HG03139 (cell line): ENCODE results near the gene AMZ1.
"Not testable (repeated sequence)": the region's sequence is repeated elsewhere in the genome, so short reads cannot be mapped to it uniquely, and the experiment has no call there.

Experiments used
- ATAC-seq: cut with Tn5 transposase; IDR thresholded peaks from one replicate; pipeline ENCODE4 v1.9.1; 2021; ENCODE audit not compliant: unreplicated experiment

AMZ1 gene

GRCh38 chr7:2689343-2689847 lies 1.4 kb downstream of the AMZ1 start:
- ATAC-seq: no peak

DNA sequence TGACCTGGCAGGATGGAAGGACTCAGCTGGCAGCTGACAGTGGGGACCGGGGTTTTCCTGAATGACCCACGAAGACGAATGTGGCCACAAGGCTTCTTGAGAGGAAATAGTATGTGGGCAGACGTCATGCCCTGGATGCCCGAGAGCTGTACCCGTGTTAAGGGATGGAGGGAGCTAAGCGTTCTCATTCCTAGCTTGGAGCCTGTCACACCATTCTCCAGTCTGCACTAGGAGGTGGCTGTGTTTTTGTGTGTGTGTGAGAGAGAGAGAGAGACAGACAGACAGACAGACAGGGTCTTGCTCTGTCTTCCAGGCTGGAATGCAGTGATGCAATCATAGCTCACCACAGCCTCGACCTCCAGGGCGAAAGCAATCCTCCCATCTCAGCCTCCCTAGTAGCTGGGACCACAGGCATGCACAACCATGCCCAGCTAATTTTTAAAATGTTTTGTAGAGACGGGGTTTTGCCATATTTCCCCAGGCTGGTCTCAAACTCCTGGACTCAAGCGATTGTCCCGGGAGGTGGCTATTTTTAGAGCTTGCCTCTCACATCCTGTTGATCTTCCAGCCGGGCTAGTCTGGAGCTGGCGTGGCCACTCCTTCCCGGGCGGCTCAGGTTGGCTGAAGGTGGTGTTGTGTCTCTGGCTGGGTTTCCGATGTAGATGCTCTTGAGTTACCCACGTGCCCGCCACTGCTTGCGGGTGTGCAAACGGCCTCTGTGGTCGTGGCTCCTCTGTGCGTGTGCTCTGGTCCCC lies 2.1 kb downstream of the AMZ1 start:
- no peak for ATAC-seq

- no peak for ATAC-seq
These were observed 3.2 kb downstream of the AMZ1 start for GRCh38 chr7:2691011-2691707.

DNA sequence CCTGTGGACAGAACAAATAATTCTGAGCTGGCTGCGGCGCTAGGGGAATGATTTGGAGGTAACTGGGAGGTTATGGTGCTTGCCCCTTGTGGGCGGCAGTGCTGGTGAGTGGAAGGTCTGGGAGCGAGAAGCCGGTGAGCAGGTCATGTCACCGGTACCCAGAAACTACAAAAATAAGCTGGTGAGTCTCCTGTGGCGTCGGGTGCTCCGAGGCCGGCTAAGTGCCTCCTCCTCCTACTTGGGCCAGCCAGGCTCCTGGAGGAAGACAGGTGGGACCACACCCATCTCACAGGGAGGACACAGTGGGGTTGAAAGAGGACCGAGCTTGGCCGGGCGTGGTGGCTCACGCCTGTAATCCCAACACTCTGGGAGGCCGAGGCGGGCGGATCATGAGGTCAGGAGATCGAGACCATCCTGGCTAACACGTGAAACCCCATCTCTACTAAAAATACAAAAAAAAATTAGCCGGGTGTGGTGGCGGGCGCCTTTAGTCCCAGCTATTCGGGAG lies 4.0 kb downstream of the AMZ1 start:
- not testable (repeated sequence) for ATAC-seq

- no peak for ATAC-seq
These were observed 4.5 kb downstream of the AMZ1 start for GRCh38 chr7:2692543-2692942.

DNA sequence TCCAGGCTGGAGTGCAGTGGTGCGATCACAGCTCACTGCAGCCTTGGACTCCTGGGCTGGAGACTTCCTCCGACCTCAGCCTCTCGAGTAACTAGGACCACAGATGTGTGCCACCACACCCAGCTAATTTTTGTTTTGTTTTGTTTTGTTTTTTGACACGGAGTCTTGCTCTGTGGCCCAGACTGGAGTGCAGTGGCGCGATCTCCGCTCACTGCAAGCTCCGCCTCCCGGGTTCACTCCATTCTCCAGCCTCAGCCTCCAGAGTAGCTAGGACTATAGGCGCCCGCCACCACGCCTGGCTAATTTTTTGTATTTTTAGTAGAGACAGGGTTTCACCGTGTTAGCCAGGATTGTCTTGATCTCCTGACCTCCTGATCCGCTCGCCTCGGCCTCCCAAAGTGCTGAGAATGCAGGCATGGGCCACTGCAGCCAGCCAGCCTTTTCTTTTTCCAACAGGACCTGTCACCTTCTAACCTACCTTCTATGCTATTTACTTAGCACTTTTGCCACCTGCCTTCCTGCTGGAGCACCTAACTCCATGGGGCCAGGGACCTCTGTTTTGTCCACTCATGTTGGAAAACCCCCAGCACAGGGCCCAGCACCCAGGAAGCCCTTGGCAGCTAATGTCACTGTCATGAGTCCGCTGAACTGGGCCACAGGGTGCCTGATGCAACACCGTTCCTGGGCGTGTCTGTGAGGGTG lies 5.6 kb downstream of the AMZ1 start:
- not testable (repeated sequence) for ATAC-seq

DNA sequence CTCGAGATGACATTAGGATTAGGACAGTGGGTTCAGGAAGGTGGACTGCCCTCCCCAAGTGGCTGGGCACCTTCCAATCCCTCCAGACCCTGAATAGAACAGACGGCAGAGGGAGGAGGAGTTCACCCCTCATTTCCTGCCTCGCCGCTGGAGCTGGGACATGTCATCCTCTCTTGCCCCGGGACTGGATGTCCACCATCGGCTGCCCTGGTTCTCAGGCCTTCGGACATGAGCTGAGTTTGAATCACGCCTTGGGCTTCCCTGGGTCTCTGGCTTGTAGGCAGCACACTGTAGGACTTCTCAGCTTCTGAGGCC lies 6.1 kb downstream of the AMZ1 start:
- not testable (repeated sequence) for ATAC-seq

- peak; percentile 93 for ATAC-seq
These were observed 10.7 kb downstream of the AMZ1 start for GRCh38 chr7:2698581-2699288.

- no peak for ATAC-seq
These were observed 11.3 kb downstream of the AMZ1 start for GRCh38 chr7:2699289-2699620.

GRCh38 chr7:2700141-2700850 lies 12.3 kb downstream of the AMZ1 start:
- ATAC-seq: no peak

- ATAC-seq: no peak
These were observed 13.4 kb downstream of the AMZ1 start for GRCh38 chr7:2701424-2701823.

DNA sequence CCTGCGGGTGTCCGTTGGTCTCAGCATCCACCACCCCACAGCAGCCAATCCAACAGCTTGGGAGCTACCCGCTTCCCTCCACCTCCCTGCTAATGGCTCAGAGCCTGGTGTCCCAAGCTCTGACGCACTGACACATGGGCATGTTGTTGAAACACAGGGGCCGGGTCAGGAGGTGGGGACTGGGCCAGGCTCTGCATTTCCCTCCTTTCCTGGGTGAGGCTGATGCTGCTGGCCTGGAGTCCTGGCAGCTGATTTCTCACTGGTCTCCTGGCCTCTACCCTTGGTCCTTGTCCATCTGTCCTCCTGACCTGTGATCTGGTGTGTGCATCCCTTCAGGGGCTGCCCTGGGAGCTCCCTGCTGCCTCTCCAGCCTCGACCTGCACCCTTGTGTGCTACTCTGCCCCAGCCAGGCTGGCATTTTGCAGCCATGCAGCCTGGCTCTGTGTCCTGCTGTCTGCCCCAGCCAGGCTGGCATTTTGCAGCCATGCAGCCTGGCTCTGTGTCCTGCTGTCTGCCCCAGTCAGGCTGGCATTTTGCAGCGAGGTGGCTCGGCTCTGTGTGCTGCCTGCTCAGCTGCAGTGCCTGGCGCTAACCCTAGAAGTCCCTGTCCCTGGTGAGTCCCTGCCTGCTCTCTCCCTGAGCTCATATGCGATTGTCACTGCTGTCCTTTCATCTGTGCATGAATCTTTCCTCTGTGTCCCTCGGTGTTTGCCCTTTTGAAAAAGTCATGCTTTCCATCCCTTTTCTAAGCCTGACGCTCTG lies 14.0 kb downstream of the AMZ1 start:
- ATAC-seq: no peak

- no peak for ATAC-seq
These were observed 14.6 kb downstream of the AMZ1 start for GRCh38 chr7:2702594-2702957.

GRCh38 chr7:2705371-2706096 lies 17.5 kb downstream of the AMZ1 start:
- no peak for ATAC-seq

- no peak for ATAC-seq
These were observed 18.7 kb downstream of the AMZ1 start for GRCh38 chr7:2706685-2707126.

DNA sequence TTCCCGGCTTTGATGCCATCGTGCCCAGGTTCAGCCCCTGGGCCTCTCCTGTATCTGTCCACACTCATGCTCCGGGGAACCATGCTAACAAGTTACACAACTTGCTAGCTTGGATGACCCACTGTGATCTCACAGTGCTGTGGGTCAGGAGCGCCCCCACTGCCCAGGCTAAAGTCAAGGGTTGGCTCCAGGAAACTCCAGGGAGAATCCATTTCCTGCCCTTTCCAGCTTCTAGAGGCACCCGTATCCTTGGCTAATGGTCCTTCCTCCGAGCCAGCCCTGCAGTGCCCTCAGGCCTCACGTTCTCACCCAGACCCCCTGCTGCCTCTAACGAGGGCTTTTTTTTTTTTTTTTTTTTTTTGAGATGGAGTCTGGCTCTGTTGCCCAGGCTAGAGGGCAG lies 19.5 kb downstream of the AMZ1 start:
- ATAC-seq: no peak

GRCh38 chr7:2708041-2708440 lies 20.0 kb downstream of the AMZ1 start:
- no peak for ATAC-seq

- no peak for ATAC-seq
These were observed 20.7 kb downstream of the AMZ1 start for GRCh38 chr7:2708547-2709310.
